Peyer's patch (tissue), 4 donors: Measurements from ENCODE around the gene FGF5. TPM values are rescaled to one million over a fixed set of nuclear protein-coding genes. Genes with fewer than 3 reads are reported as not detected.

ENCODE experiments used
- DNase-seq, 3 donors: peaks; one replicate each; pipeline ENCODE4 v3.0.0-alpha.2; 2017 to 2019
- H3K27ac ChIP-seq, 4 donors: fragments of 200-600 bp; sonication (generic); one replicate each; pipeline ENCODE4 v1.5.1; 2016 to 2019
- H3K27me3 ChIP-seq, 2 donors: fragments of 200-600 bp; sonication (generic); one replicate each; pipeline ENCODE4 v1.5.1; 2019
- H3K36me3 ChIP-seq, 3 donors: fragments of 200-600 bp; sonication (generic); one replicate each; pipeline ENCODE4 v1.5.1; 2016 to 2019
- H3K4me1 ChIP-seq, 4 donors: fragments of 200-600 bp; sonication (generic); one replicate each; pipeline ENCODE4 v1.5.1; 2016 to 2019
- H3K4me3 ChIP-seq, 4 donors: fragments of 200-600 bp; sonication (generic); 1 replicate in 3 of 4; 2 replicates in 1 of 4; pipeline ENCODE4 v1.5.1; 2016 to 2019; ENCODE audit warnings: mild to moderate bottlenecking in 1 of 4
- H3K9me3 ChIP-seq, 4 donors: fragments of 200-600 bp; sonication (generic); one replicate each; pipeline ENCODE4 v1.5.1; 2016 to 2019; ENCODE audit warnings: mild to moderate bottlenecking in 1 of 4
- POLR2A ChIP-seq, 2 donors: fragments of 450-650 bp; IDR thresholded peaks; one replicate each; pipeline ENCODE4 v1.5.1; 2017; ENCODE audit warnings: antibody characterized with exemption in 2 of 2, mild to moderate bottlenecking in 2 of 2, moderate library complexity in 2 of 2
- total RNA-seq, 4 donors: library from RNA; depleted of rRNA; stranded (reverse); fragments of >200 nt; gene quantifications; one replicate each; pipeline ENCODE4 v1.1.0, GENCODE V29; 2016
- TF ChIP-seq, protein P1 (sequence below), 6 experiments: fragments of 450-650 bp in 4 of 6; fragments of 200-600 bp in 2 of 6; sonication (generic) in 1 of 6; IDR thresholded peaks; one replicate each; pipeline ENCODE4 v1.5.1; 2017 to 2019; ENCODE audit warnings: antibody characterized with exemption in 6 of 6, mild to moderate bottlenecking in 3 of 6, moderate library complexity in 1 of 6

Gene FGF5
- total RNA-seq, 4 donors from 2014 or later: not detected

DNA sequence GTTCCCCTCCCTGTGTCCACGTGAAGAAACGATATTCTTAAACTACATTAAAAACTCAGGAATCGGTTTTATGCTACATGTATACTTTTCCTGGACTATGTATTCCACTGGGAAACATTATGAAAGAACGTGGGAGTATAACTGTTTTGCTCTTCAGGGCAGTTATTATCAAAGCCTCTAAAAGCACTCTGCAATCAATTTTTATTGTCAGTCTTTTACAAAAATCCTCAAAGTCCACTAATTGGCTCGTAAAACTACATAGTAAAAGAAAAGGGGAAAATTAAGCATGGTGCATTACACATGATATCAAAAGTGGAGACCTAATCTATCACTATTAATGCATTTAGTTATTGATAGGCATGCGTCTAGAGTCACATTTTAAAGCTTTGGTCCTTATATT is 57.7 kb downstream of the FGF5 start:
- H3K4me1 ChIP-seq: no peaks in the 10 kb centered on the region
- H3K27me3 ChIP-seq: no peaks in the 10 kb centered on the region
- no peak for DNase-seq
- H3K9me3 ChIP-seq: no peaks in the 10 kb centered on the region
- no peak for TF ChIP-seq POLR2A (IDR thresholded peaks at IDR 0.05)
- TF ChIP-seq, protein P1, sequence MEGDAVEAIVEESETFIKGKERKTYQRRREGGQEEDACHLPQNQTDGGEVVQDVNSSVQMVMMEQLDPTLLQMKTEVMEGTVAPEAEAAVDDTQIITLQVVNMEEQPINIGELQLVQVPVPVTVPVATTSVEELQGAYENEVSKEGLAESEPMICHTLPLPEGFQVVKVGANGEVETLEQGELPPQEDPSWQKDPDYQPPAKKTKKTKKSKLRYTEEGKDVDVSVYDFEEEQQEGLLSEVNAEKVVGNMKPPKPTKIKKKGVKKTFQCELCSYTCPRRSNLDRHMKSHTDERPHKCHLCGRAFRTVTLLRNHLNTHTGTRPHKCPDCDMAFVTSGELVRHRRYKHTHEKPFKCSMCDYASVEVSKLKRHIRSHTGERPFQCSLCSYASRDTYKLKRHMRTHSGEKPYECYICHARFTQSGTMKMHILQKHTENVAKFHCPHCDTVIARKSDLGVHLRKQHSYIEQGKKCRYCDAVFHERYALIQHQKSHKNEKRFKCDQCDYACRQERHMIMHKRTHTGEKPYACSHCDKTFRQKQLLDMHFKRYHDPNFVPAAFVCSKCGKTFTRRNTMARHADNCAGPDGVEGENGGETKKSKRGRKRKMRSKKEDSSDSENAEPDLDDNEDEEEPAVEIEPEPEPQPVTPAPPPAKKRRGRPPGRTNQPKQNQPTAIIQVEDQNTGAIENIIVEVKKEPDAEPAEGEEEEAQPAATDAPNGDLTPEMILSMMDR (IDR thresholded peaks at IDR 0.05): no peak
- no peak overlapping the region for H3K4me3 ChIP-seq
- no peak overlapping the region for H3K27ac ChIP-seq
- H3K36me3 ChIP-seq: no peaks in the 10 kb centered on the region

DNA sequence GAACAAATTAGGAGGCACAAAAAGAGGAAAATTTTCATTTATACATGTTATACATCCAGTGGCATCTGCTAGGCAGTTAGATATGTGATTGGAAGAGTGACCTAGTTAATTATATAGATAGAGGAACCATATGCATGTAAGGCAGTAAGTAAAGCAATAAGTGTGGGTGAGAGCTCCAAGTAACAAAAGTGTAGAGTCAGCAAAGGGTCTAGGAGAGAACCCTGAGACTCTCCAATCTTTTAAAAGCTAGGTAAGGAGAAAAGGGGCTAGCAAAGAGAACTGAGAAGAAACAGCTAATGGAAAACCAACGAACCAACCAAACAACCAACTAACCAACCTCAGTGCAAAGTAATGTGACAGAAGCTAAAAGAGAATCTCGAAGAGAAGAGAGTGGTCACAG is 65.2 kb downstream of the FGF5 start:
- TF ChIP-seq, protein P1 (IDR thresholded peaks at IDR 0.05): no peak
- no peak for TF ChIP-seq POLR2A (IDR thresholded peaks at IDR 0.05)
- no peaks in the 10 kb centered on the region for H3K36me3 ChIP-seq
- DNase-seq: no peak
- H3K9me3 ChIP-seq: no peaks in the 10 kb centered on the region
- H3K4me1 ChIP-seq: no peaks in the 10 kb centered on the region
- H3K27ac ChIP-seq: no peak overlapping the region
- no peaks in the 10 kb centered on the region for H3K27me3 ChIP-seq
- H3K4me3 ChIP-seq: no peak overlapping the region

DNA sequence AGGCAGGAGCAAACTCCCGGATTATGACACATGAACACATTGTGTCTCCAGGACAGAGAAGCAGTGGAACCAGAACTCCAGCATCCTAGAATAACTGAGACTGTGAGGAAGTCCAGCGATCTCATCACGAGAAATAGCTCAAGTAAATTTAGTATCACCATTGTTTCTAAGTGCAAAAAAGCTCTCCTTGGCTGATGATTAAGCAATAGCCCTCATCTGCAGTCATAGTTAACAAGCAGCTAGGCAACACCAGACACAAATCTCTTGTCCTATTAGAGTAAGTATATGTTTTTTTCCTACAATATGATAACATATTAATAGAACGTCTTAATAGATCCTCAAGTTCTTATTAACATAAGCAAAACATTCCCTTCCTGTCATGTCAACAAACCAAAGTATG is 66.7 kb downstream of the FGF5 start:
- Histone ChIP-seq H3K4me1 (no peaks in the 10 kb centered on the region), H3K27me3 (no peaks in the 10 kb centered on the region), H3K4me3 (no peak overlapping the region), H3K9me3 (no peaks in the 10 kb centered on the region), H3K27ac (no peak overlapping the region), H3K36me3 (no peaks in the 10 kb centered on the region)
- DNase-seq: no peak
- TF ChIP-seq, protein P1 (IDR thresholded peaks at IDR 0.05): no peak
- no peak for TF ChIP-seq POLR2A (IDR thresholded peaks at IDR 0.05)

DNA sequence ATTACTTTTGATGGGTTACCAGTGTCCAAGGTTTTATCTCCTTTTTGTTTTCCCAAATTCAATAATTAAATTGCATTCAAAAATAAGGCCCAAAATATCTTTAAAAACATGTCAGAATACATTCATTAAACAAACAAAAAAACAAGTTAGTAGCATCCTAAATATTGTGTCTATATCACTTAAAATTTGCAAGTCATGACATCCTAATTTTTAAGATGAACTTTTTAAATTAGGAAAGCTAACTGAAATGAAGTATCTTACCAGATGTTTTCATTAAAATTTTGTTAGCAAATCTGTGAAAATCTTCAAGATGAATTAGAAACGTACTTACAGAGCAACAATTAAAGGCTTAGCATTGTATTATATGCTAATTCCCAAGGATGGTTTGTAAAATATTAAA is 68.1 kb downstream of the FGF5 start:
- no peaks in the 10 kb centered on the region for H3K27me3 ChIP-seq
- no peak for TF ChIP-seq POLR2A (IDR thresholded peaks at IDR 0.05)
- TF ChIP-seq, protein P1 (IDR thresholded peaks at IDR 0.05): no peak
- H3K4me3 ChIP-seq: no peak overlapping the region
- no peaks in the 10 kb centered on the region for H3K9me3 ChIP-seq
- H3K27ac ChIP-seq: no peak overlapping the region
- no peaks in the 10 kb centered on the region for H3K36me3 ChIP-seq
- no peaks in the 10 kb centered on the region for H3K4me1 ChIP-seq
- DNase-seq: no peak

DNA sequence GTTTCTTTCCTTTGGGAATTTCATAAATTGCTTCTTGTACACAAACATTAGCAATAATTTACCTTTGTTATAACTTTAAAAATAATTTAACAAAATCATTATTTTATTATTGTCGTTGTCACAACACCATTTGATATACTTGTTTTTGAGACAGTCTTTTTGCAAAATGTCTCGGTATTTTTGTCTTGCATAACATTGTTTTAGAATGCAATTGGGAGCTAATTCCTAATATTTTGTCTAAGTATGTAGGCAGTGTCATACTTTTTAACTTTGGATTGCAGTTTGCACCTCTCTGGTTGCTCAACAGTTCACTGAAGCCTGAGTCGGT is 68.7 kb downstream of the FGF5 start:
- H3K9me3 ChIP-seq: no peaks in the 10 kb centered on the region
- H3K27ac ChIP-seq: no peak overlapping the region
- H3K27me3 ChIP-seq: no peaks in the 10 kb centered on the region
- TF ChIP-seq POLR2A (IDR thresholded peaks at IDR 0.05): no peak
- TF ChIP-seq, protein P1 (IDR thresholded peaks at IDR 0.05): no peak
- H3K4me1 ChIP-seq: no peaks in the 10 kb centered on the region
- peak overlapping the region; percentile 40 to 69 (median 52) for H3K4me3 ChIP-seq
- H3K36me3 ChIP-seq: no peaks in the 10 kb centered on the region
- no peak for DNase-seq
